Activated naive CD4-positive, alpha-beta T cell (primary cell): Measurements from ENCODE around the gene RASGRF2.
"Not testable (repeated sequence)": the region's sequence is repeated elsewhere in the genome, so short reads cannot be mapped to it uniquely, and the experiment has no call there.

Experiments used
- DNase-seq, 4 experiments: peaks; one replicate each; lab custom pipeline; 2025; lab: John Stamatoyannopoulos, UW

RASGRF2 gene

DNA sequence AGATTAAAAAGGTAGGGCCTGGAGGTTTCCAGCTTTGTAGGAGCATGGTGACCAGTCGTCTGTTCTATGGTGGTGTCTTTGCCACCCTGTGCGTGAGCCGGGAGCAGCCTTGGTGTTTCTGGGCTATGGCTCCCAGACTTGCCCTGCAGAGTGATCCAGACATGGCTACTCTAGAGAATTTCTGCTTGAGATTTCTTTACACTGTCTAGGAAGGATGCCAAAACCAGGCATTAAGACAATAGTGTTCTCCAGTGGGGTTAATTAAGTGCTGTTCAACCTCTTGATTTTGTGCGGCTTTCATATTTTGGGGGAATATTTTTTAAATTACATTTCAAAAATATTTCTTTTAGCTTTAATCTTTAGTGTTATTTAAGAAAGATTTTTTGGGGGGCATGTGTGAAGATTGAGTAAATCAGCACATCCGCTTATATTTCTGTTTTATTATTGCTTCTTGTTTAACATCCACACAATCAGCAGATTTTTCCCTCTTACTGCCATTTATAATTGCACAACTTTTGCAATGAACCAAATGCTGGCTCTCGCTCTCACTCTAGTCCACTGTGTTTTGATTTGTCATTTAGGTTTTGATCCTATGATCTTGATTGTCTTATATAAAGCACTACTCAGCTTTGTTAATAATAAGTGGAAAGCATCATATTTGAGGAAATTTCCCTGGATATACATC is 110.5 kb downstream of the RASGRF2 start:
- no peak for DNase-seq

- DNase-seq: no peak
Observed at GRCh38 chr5:81075041-81075440, 114.9 kb downstream of the RASGRF2 start.

- no peak for DNase-seq
Observed at GRCh38 chr5:81077105-81077504, 116.9 kb downstream of the RASGRF2 start.

DNA sequence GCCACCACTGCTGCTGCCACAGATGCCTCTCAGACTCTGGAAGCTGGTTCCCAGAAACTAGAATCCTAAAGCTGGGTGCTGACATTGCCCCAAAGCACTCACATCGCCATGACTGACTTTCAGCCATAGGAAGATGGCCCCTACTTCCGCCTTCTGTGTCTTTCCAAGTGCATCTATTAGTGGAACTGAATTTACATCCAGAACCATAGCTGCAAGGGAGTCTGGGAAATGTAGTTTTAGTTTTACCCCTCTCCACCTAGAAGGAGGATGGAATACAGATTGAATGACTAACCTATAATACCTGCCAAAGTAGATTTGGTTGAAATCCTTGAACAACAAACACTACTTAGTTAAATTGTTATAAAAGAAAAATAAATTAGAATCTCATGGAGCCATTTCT is 118.8 kb downstream of the RASGRF2 start:
- no peak for DNase-seq

DNA sequence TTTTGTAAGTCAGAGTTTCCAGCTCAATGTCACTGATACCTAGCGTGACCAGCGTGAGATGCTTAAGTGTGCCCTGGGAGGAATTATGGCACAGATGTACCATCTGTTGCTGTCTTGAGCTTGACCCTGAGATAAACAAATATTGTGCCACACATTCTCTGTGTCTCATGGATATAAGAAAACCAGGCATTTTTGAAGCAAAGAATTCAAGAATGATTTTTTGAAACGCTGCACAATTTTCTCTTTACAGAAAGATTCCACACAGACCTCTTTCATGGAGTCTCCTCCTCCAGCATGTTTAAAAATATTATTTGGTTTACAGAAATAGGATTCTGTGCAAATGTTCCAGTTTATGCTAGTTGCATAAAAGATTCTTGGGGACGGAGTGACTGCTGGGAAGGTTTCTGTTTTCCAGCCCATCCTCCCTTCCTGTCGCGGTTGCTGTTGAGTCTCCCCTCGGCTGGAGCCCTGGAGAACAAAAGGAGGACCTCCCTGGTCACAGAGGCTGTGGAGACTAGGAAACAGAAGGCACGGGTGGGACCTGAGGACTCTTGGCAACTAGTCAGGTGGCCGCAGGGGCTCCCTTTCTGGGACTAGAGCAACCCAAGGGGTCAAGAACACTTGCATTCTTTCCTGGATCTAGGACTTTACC is 120.8 kb downstream of the RASGRF2 start:
- no peak for DNase-seq

- no peak for DNase-seq
Observed at GRCh38 chr5:81081461-81081835, 121.3 kb downstream of the RASGRF2 start.

- no peak for DNase-seq
Observed at GRCh38 chr5:81086881-81087281, 126.7 kb downstream of the RASGRF2 start.

DNA sequence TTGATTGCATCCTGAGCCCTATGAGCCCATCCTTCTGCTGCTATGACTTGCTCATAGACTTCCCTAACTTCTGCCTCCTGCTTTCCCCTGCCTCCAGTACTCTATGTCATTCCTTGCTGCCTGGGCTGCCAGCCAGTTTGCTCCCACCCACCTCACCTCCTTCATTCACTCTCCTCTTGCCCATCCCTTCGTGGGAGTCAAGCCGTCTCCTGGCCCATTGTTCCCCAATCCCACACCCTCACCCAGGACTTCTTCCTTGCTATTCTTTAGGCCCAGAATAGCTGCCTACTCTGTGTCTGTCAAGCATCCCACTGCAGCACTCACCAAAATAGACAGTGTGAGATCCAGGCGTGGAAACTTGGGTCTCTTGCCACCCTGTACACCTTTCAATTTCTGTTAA is 131.0 kb downstream of the RASGRF2 start:
- no peak for DNase-seq

DNA sequence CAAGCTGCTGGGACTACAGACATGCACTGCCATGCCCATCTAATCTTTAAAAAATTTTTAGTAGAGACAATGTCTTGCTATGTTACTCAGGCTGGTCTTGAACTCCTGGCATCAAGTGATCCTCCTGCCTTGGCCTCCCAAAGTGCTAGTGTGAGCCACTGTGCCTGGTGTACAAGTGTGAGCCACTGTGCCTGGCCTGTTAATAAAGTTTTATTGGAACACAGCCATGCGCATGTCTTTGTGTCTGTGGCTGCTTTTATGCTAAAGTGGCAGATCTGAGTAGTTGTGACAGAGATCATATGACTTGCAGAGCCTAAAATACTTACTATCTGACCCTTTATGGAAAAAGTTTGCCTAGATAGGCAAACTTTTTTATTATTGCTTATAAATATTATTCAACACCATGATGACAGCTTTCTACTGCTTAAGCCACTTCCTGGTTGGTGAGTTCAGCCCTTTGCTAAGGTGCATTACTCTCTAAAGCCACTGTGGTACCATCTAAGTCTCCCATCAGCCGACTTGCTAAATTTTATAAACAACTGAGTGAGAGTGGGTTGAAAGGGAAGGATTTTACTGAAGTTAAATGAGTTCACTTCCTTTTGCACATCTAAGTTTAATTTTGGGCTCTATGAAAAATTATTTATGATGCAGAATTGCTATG is 133.5 kb downstream of the RASGRF2 start:
- no peak for DNase-seq

DNA sequence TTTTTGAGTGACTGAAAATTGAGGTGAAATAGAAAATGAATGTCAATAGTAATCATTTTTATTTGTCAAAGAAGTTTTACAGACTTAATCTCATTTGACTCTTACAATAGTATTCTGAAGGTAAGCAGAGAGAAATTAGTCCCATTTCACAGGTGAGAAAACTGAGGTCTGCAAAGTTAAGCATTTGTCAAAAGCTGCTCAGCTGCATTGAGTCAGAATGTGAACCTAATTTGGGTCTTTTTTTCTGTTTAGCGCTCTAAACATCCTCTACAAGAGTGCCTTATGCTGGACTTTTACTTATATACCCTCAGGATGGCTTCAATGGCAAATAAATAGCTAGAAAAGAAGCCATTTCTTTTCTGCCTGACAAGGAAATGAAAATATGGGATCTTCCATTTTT is 135.7 kb downstream of the RASGRF2 start:
- no peak for DNase-seq

GRCh38 chr5:81097713-81098112 is 137.6 kb downstream of the RASGRF2 start:
- no peak for DNase-seq

GRCh38 chr5:81105261-81105877 is 145.2 kb downstream of the RASGRF2 start:
- no peak for DNase-seq

GRCh38 chr5:81115261-81115660 is 155.1 kb downstream of the RASGRF2 start:
- DNase-seq: no peak

DNA sequence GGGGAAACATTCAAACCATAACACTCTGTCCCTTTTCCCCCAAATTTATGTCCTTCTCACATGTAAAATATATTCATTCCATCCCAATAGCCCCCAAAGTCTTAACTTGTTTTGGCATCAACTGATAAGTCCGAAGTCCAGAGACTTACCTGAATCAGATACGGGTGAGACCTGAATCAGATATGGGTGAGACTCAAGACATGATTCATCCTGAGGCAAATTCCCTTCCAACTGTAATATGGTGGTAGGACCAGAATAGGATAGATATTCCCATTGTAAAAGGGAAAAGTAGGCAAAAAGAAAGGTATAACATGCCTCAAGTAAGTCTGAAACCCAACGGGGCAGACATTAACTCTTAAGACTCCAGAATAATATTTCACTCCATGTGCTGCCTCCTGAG is 157.4 kb downstream of the RASGRF2 start:
- DNase-seq: no peak

- DNase-seq: no peak
Observed at GRCh38 chr5:81121273-81121672, 161.1 kb downstream of the RASGRF2 start.

GRCh38 chr5:81121836-81122630 is 161.9 kb downstream of the RASGRF2 start:
- no peak for DNase-seq

GRCh38 chr5:81124689-81125088 is 164.5 kb downstream of the RASGRF2 start:
- not testable (repeated sequence) for DNase-seq

DNA sequence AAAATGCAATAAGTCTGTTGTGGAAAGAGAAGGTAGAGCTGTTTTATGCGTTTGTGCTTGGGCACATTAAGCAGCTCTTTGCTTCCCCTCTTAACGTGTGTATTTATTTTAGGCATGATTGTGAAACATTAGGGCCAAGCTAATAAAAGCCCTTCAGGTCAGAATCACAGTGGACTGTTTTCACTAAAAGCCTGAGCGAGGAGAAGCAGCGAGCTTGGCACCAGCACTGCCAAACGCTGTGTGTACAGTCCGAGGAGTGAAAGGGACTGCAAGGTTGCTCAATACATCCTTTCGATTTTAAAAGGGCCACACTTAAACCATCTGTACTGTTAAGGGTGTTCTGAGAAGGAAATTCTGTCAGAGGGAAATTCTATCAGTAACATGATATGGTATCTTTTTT is 165.8 kb downstream of the RASGRF2 start:
- no peak for DNase-seq

DNA sequence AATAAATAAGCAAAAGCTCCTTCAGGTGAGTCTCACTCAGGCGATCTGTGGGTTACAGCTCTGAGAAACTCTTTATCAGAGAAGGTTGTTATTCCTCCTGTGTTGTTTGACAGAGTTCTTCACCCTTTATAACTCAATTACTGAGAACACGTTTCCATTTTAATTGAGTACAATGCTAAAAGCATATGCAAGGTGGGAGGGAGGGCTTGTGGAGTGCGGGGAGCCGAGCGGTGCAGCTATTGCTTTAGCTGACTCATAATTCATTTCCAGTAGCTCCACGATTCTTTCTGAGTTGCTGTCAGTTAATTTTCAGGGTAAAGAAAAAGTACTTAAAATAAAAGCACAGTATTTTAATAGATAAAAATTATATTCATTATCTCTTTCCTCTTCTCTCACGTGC is 168.3 kb downstream of the RASGRF2 start:
- DNase-seq: no peak

DNA sequence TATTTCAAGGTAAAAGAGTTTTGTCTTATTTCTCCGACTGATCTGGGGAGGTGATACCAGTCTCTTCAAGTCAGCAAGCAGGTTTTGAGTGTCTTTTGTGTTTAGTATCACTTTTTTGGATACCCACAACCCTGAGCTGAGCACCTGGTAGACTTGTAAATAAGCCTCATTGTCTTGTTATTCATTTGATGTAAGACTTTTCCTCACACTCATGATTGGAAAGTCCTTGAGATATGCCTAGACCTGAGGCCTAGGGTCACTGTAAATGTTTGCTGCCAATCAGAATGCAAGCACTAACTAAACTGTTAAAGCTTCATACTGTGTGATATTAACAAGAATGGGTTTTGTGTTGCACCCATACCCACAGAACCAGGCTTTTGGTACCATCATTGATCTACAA is 172.2 kb downstream of the RASGRF2 start:
- DNase-seq: no peak

DNA sequence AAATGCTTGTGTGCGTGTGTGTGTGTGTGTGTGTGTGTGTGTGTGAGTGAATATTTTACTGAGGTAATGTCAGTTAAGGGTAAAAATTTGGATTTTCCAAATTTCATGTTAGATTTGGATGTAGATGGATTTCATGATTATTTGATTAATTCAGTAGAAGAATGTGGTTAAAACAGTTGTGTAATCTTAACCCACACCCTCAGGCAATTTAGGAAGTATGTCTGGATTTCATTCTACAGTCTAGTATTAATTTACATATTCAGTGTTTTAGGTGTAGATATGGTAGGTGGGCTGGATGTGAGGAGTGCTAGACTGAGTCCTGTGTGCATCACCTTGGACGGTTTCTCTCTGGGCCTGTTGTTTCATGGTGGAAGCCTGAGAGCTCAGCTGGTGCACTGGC is 173.9 kb downstream of the RASGRF2 start:
- DNase-seq: no peak

- DNase-seq: no peak
Observed at GRCh38 chr5:81134566-81134965, 174.4 kb downstream of the RASGRF2 start.
